Measurements from ENCODE around the gene ASPSCR1.
A peak's percentile ranks its signal among the peaks of the same experiment; 100 is the strongest.

Gene ASPSCR1

GRCh38 chr17:82012261-82012639 lies 34.8 kb downstream of the ASPSCR1 start:
- Histone ChIP-seq H3K27ac (ENCODE audit: low read length, poor library complexity, severe bottlenecking) (no peak overlapping the region), H4K91ac (ENCODE audit: low read length) (peak overlapping the region; percentile 35), H3K9ac (ENCODE audit: low read length) (no peak overlapping the region), H3K14ac (ENCODE audit: low read length in 2 of 2) (no peak overlapping the region), H3K4ac (ENCODE audit: low read depth in 1 of 2, low read length in 2 of 2) (no peak overlapping the region), H2AFZ (ENCODE audit: low read depth, low read length) (no peak overlapping the region), H3K36me3 (ENCODE audit: control insufficient read depth in 1 of 2, insufficient read depth in 2 of 2, low read depth in 1 of 2, low read length in 2 of 2) (peaks cover 2 to 75% of the 10 kb centered on the region in 2 experiments), H3K18ac (ENCODE audit: low read depth in 1 of 2, low read length in 2 of 2) (peak overlapping the region in 1 of 2 experiments; percentile 23), H3K27me3 (ENCODE audit: control insufficient read depth in 1 of 2, insufficient read depth in 1 of 2, low read length in 2 of 2) (no peaks in the 10 kb centered on the region), H2BK120ac (ENCODE audit: low read depth, low read length) (no peak overlapping the region), H2BK12ac (ENCODE audit: low read length in 2 of 2) (no peak overlapping the region), H4K8ac (ENCODE audit: low read length) (no peak overlapping the region), H3K79me1 (replicated peaks; ENCODE audit: low read length, poor library complexity, severe bottlenecking) (peaks cover 4% of the 10 kb centered on the region), H2BK15ac (ENCODE audit: low read depth, poor library complexity, severe bottlenecking) (peak overlapping the region; percentile 9), H2AK5ac (ENCODE audit: low read length, severe bottlenecking) (no peak overlapping the region), H3K4me3 (ENCODE audit: insufficient read depth in 1 of 2, low read depth in 1 of 2, low read length in 2 of 2) (no peak overlapping the region), H3K4me2 (ENCODE audit: low read length, poor library complexity, severe bottlenecking) (no peak overlapping the region), H2BK5ac (ENCODE audit: low read depth, low read length, poor library complexity, severe bottlenecking) (no peak overlapping the region), H3K9me3 (ENCODE audit: control insufficient read depth, low read length) (no peaks in the 10 kb centered on the region), H3K23ac (ENCODE audit: low read length in 2 of 2) (no peak overlapping the region), H3K4me1 (ENCODE audit: control insufficient read depth, insufficient read depth, low read depth, low read length) (peaks cover 25% of the 10 kb centered on the region)
- DNase-seq = no peak
- WGBS = 69% methylated on average over 19 of the region's 20 CpGs

- Histone ChIP-seq H3K4me1 (ENCODE audit: control insufficient read depth, insufficient read depth, low read depth, low read length) (peaks cover 20% of the 10 kb centered on the region), H2AFZ (ENCODE audit: low read depth, low read length) (no peak overlapping the region), H4K8ac (ENCODE audit: low read length) (no peak overlapping the region), H4K91ac (ENCODE audit: low read length) (peak overlapping the region; percentile 35), H3K9ac (ENCODE audit: low read length) (no peak overlapping the region), H2BK12ac (ENCODE audit: low read length in 2 of 2) (peak overlapping the region in 1 of 2 experiments; percentile 31), H3K18ac (ENCODE audit: low read depth in 1 of 2, low read length in 2 of 2) (peak overlapping the region in 1 of 2 experiments; percentile 23), H2BK15ac (ENCODE audit: low read depth, poor library complexity, severe bottlenecking) (peak overlapping the region; percentile 9), H3K27ac (ENCODE audit: low read length, poor library complexity, severe bottlenecking) (no peak overlapping the region), H3K27me3 (ENCODE audit: control insufficient read depth in 1 of 2, insufficient read depth in 1 of 2, low read length in 2 of 2) (no peaks in the 10 kb centered on the region), H3K4me2 (ENCODE audit: low read length, poor library complexity, severe bottlenecking) (no peak overlapping the region), H3K23ac (ENCODE audit: low read length in 2 of 2) (no peak overlapping the region), H3K79me1 (replicated peaks; ENCODE audit: low read length, poor library complexity, severe bottlenecking) (peaks cover 4% of the 10 kb centered on the region), H3K14ac (ENCODE audit: low read length in 2 of 2) (no peak overlapping the region), H3K36me3 (ENCODE audit: control insufficient read depth in 1 of 2, insufficient read depth in 2 of 2, low read depth in 1 of 2, low read length in 2 of 2) (peaks cover 4 to 80% of the 10 kb centered on the region in 2 experiments), H3K4me3 (ENCODE audit: insufficient read depth in 1 of 2, low read depth in 1 of 2, low read length in 2 of 2) (no peak overlapping the region), H2BK120ac (ENCODE audit: low read depth, low read length) (no peak overlapping the region), H3K4ac (ENCODE audit: low read depth in 1 of 2, low read length in 2 of 2) (no peak overlapping the region), H2AK5ac (ENCODE audit: low read length, severe bottlenecking) (no peak overlapping the region), H2BK5ac (ENCODE audit: low read depth, low read length, poor library complexity, severe bottlenecking) (no peak overlapping the region), H3K9me3 (ENCODE audit: control insufficient read depth, low read length) (no peaks in the 10 kb centered on the region)
- WGBS = 68% methylated on average over 13 of the region's 19 CpGs
- peak; percentile 26 for DNase-seq
Measured at GRCh38 chr17:82012640-82013295, 35.3 kb downstream of the ASPSCR1 start.

- WGBS = 94% methylated on average over 22 of the region's 22 CpGs
- Histone ChIP-seq H3K18ac (ENCODE audit: low read depth in 1 of 2, low read length in 2 of 2) (no peak overlapping the region), H3K79me1 (replicated peaks; ENCODE audit: low read length, poor library complexity, severe bottlenecking) (peaks cover 2% of the 10 kb centered on the region), H3K4me3 (ENCODE audit: insufficient read depth in 1 of 2, low read depth in 1 of 2, low read length in 2 of 2) (no peak overlapping the region), H3K23ac (ENCODE audit: low read length in 2 of 2) (no peak overlapping the region), H4K8ac (ENCODE audit: low read length) (no peak overlapping the region), H2BK5ac (ENCODE audit: low read depth, low read length, poor library complexity, severe bottlenecking) (no peak overlapping the region), H3K27me3 (ENCODE audit: control insufficient read depth in 1 of 2, insufficient read depth in 1 of 2, low read length in 2 of 2) (no peaks in the 10 kb centered on the region), H2AK5ac (ENCODE audit: low read length, severe bottlenecking) (no peak overlapping the region), H3K4me2 (ENCODE audit: low read length, poor library complexity, severe bottlenecking) (no peak overlapping the region), H3K36me3 (ENCODE audit: control insufficient read depth in 1 of 2, insufficient read depth in 2 of 2, low read depth in 1 of 2, low read length in 2 of 2) (peaks cover 7 to 84% of the 10 kb centered on the region in 2 experiments), H3K27ac (ENCODE audit: low read length, poor library complexity, severe bottlenecking) (no peak overlapping the region), H2BK120ac (ENCODE audit: low read depth, low read length) (no peak overlapping the region), H2BK15ac (ENCODE audit: low read depth, poor library complexity, severe bottlenecking) (no peak overlapping the region), H3K4ac (ENCODE audit: low read depth in 1 of 2, low read length in 2 of 2) (no peak overlapping the region), H2BK12ac (ENCODE audit: low read length in 2 of 2) (no peak overlapping the region), H3K9me3 (ENCODE audit: control insufficient read depth, low read length) (no peaks in the 10 kb centered on the region), H3K9ac (ENCODE audit: low read length) (no peak overlapping the region), H3K14ac (ENCODE audit: low read length in 2 of 2) (no peak overlapping the region), H4K91ac (ENCODE audit: low read length) (no peak overlapping the region), H2AFZ (ENCODE audit: low read depth, low read length) (no peak overlapping the region), H3K4me1 (ENCODE audit: control insufficient read depth, insufficient read depth, low read depth, low read length) (peaks cover 17% of the 10 kb centered on the region)
- no peak for DNase-seq
Measured at GRCh38 chr17:82013341-82013740, 35.9 kb downstream of the ASPSCR1 start.

- no peak overlapping the region for H2BK120ac ChIP-seq (ENCODE audit: low read depth, low read length)
- no peak overlapping the region for H2BK15ac ChIP-seq (ENCODE audit: low read depth, poor library complexity, severe bottlenecking)
- DNase-seq = no peak
- no peak overlapping the region for H3K9ac ChIP-seq (ENCODE audit: low read length)
- no peaks in the 10 kb centered on the region for H3K27me3 ChIP-seq (ENCODE audit: control insufficient read depth in 1 of 2, insufficient read depth in 1 of 2, low read length in 2 of 2)
- H4K91ac ChIP-seq (ENCODE audit: low read length) = no peak overlapping the region
- no peak overlapping the region for H3K18ac ChIP-seq (ENCODE audit: low read depth in 1 of 2, low read length in 2 of 2)
- no peak overlapping the region for H3K4me3 ChIP-seq (ENCODE audit: insufficient read depth in 1 of 2, low read depth in 1 of 2, low read length in 2 of 2)
- no peaks in the 10 kb centered on the region for H3K9me3 ChIP-seq (ENCODE audit: control insufficient read depth, low read length)
- H2AK5ac ChIP-seq (ENCODE audit: low read length, severe bottlenecking) = no peak overlapping the region
- H2BK12ac ChIP-seq (ENCODE audit: low read length in 2 of 2) = peak overlapping the region in 1 of 2 experiments; percentile 68
- peaks cover 12 to 84% of the 10 kb centered on the region in 2 experiments for H3K36me3 ChIP-seq (ENCODE audit: control insufficient read depth in 1 of 2, insufficient read depth in 2 of 2, low read depth in 1 of 2, low read length in 2 of 2)
- H2AFZ ChIP-seq (ENCODE audit: low read depth, low read length) = no peak overlapping the region
- H3K79me1 ChIP-seq (replicated peaks; ENCODE audit: low read length, poor library complexity, severe bottlenecking) = peaks cover 2% of the 10 kb centered on the region
- no peak overlapping the region for H3K4ac ChIP-seq (ENCODE audit: low read depth in 1 of 2, low read length in 2 of 2)
- no peak overlapping the region for H2BK5ac ChIP-seq (ENCODE audit: low read depth, low read length, poor library complexity, severe bottlenecking)
- H4K8ac ChIP-seq (ENCODE audit: low read length) = no peak overlapping the region
- H3K4me1 ChIP-seq (ENCODE audit: control insufficient read depth, insufficient read depth, low read depth, low read length) = peaks cover 14% of the 10 kb centered on the region
- no peak overlapping the region for H3K14ac ChIP-seq (ENCODE audit: low read length in 2 of 2)
- H3K23ac ChIP-seq (ENCODE audit: low read length in 2 of 2) = no peak overlapping the region
- H3K27ac ChIP-seq (ENCODE audit: low read length, poor library complexity, severe bottlenecking) = no peak overlapping the region
- H3K4me2 ChIP-seq (ENCODE audit: low read length, poor library complexity, severe bottlenecking) = no peak overlapping the region
- whole genome bisulfite sequencing = 94% methylated on average over 16 of the region's 16 CpGs
Measured at GRCh38 chr17:82013772-82014321, 36.4 kb downstream of the ASPSCR1 start.

Data from mesenchymal stem cell (in vitro differentiated cells and primary cell).